Kidney epithelial cell (primary cell): Measurements from ENCODE around the gene IL1RAPL1. TPM values are rescaled to one million over a fixed set of nuclear protein-coding genes. Genes with fewer than 3 reads are reported as not detected.
"Not testable (repeated sequence)": the region's sequence is repeated elsewhere in the genome, so short reads cannot be mapped to it uniquely, and the experiment has no call there.

Experiments
- DNase-seq: peaks from one replicate; pipeline ENCODE4 v3.0.0-alpha.2; 2010; ENCODE audit warnings: low read depth
- H3K27me3 ChIP-seq: 2 replicates; pipeline ENCODE4 v1.6.0; 2011; ENCODE audit warnings: low read length; ENCODE audit not compliant: control insufficient read depth, insufficient read depth
- H3K36me3 ChIP-seq: 2 replicates; pipeline ENCODE4 v1.5.1; 2011; ENCODE audit warnings: low read length; ENCODE audit not compliant: control insufficient read depth, insufficient read depth
- H3K4me3 ChIP-seq: 2 replicates; pipeline ENCODE4 v1.5.1; 2011; ENCODE audit warnings: low read depth, mild to moderate bottlenecking, control low read depth, low read length
- CTCF ChIP-seq: IDR thresholded peaks from 2 replicates; pipeline ENCODE4 v1.5.1; 2011; ENCODE audit warnings: mild to moderate bottlenecking, moderate library complexity, low read length, control low read depth, inconsistent platforms; ENCODE audit not compliant: insufficient read depth, poor library complexity, severe bottlenecking
- total RNA-seq: library from RNA; depleted of rRNA; stranded (reverse); fragments of >200 nt; gene quantifications from 2 replicates; pipeline ENCODE4 v1.2.3, GENCODE V29; 2015

IL1RAPL1 gene
- total RNA-seq, 1 donor from 2014 or later: not detected

- no peak for DNase-seq
- no peaks in the 10 kb centered on the region for H3K27me3 ChIP-seq
- no peak overlapping the region for H3K4me3 ChIP-seq
- no peaks in the 10 kb centered on the region for H3K36me3 ChIP-seq
- TF ChIP-seq CTCF: no peak
These were observed 131.2 kb downstream of the IL1RAPL1 start for GRCh38 chrX:28718450-28718849.

- H3K27me3 ChIP-seq: no peaks in the 10 kb centered on the region
- no peak for DNase-seq
- no peaks in the 10 kb centered on the region for H3K36me3 ChIP-seq
- no peak for TF ChIP-seq CTCF
- H3K4me3 ChIP-seq: no peak overlapping the region
These were observed 132.4 kb downstream of the IL1RAPL1 start for GRCh38 chrX:28719620-28720019.

GRCh38 chrX:28752330-28752729 is 165.1 kb downstream of the IL1RAPL1 start:
- TF ChIP-seq CTCF: no peak
- no peaks in the 10 kb centered on the region for H3K36me3 ChIP-seq

GRCh38 chrX:28756175-28756574 is 168.9 kb downstream of the IL1RAPL1 start:
- Histone ChIP-seq H3K27me3 (no peaks in the 10 kb centered on the region), H3K36me3 (no peaks in the 10 kb centered on the region), H3K4me3 (no peak overlapping the region)
- no peak for DNase-seq
- no peak for TF ChIP-seq CTCF

More at GRCh38 chrX:28752330-28752729, 165.1 kb downstream of the IL1RAPL1 start:
- no peak for DNase-seq
- Histone ChIP-seq H3K4me3 (no peak overlapping the region), H3K27me3 (no peaks in the 10 kb centered on the region)

GRCh38 chrX:28756647-28757046 is 169.4 kb downstream of the IL1RAPL1 start:
- no peak for DNase-seq
- Histone ChIP-seq H3K4me3 (no peak overlapping the region), H3K36me3 (no peaks in the 10 kb centered on the region), H3K27me3 (no peaks in the 10 kb centered on the region)
- TF ChIP-seq CTCF: no peak

- TF ChIP-seq CTCF: no peak
- Histone ChIP-seq H3K4me3 (no peak overlapping the region), H3K36me3 (no peaks in the 10 kb centered on the region), H3K27me3 (no peaks in the 10 kb centered on the region)
- DNase-seq: no peak
These were observed 170.0 kb downstream of the IL1RAPL1 start for GRCh38 chrX:28757290-28757689.

GRCh38 chrX:28766561-28766960 is 179.3 kb downstream of the IL1RAPL1 start:
- not testable (repeated sequence) for H3K27me3 ChIP-seq, H3K36me3 ChIP-seq, H3K4me3 ChIP-seq, DNase-seq
